DMS153 (cell line): ENCODE data around the gene PLXND1.
A peak's percentile ranks its signal among the peaks of the same experiment; 100 is the strongest.

Experiments used
- DNase-seq: peaks from one replicate; lab custom pipeline; 2025; lab: John Stamatoyannopoulos, UW

The PLXND1 gene

DNA sequence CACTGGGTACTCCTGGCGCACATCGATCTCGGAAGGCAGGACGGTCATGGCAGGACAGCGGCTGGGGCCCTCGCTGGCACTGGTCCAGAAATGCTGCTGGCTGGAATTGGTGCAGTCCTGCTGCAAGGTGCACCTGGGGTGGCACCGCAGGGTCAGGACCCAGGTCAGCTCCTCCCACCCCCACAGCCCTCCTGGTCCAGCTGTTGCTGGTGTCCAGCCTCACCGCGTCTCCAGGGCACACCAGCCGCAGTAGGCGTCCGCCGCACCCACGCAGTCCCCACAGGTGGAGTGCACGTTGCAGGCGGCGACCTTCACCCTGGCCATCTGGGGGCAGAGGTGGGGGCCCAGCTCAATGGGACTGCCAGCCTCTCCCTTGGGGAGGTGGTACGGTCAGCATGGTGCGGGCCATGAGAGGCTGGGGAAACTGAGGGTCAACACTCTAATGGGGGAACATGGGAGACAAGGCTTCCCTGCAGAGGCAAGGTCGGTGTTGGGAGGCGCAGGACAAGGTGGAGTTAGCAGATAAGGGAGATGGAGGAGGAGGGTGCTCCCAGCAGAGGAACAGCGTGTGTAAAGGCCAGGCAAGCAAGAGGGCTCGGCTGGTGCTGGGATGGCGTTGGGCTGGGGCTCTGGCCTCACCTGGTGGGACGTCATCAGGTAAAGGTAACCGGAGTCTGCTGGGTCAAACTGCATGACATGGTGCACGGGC, 20.4 kb downstream of the PLXND1 start:
- DNase-seq = no peak

DNA sequence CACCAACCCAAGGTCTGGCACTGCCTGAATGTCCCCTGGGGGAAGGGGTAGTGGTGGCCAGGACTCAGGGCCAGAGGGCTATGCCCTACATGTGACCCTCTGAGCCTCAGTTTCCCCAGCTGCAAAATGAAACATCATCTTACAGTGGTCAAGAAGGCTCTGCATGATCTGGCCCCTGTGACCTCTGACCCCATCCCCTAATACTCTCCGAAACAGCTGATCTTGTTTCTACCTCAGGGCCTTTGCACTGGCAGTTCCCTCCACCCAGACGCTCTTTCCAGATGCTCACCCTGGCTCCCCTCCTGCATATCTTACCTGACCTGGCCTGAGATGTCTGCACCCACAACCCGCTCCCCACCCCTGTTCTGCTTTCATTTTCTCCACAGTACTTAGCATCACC, 21.8 kb downstream of the PLXND1 start:
- DNase-seq = no peak

DNA sequence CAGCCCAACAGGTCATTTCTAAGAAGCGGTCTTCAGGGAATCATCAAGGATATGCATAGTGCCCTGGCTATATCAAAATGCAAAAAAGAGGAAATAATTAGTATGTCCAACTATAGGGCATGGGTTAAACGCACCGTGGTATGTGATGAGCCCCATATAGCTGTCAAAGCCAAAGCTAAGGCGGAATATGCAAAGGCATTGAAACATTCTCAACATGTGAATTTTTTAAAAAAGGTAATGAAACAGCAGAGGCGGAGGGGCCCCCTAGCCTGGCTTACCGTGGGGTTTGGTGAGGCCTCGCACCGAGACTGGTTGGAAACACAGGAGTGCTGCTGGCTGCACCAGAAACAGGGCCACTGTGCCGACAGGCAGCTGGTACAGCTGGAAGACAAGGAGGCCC, 23.2 kb downstream of the PLXND1 start:
- no peak for DNase-seq

DNA sequence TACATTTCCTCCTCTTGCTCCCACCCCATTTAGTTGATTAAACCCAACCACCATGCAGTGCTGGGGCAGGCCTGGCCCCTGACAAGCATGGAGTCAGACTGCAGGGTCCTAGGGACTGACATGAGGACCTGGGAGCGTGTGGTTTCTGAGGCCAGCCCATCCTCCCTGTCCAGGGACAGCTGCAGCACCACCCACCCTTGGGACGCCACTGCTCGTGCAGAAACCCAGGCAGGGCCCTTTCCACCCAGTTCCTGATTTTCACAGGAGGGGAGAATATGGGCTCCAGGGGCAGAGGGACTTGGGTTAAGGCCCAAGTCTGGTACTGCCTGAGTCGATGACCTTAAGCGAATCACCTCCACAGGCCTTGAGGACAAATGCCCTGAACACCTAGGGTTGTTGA, 23.7 kb downstream of the PLXND1 start:
- no peak for DNase-seq

DNA sequence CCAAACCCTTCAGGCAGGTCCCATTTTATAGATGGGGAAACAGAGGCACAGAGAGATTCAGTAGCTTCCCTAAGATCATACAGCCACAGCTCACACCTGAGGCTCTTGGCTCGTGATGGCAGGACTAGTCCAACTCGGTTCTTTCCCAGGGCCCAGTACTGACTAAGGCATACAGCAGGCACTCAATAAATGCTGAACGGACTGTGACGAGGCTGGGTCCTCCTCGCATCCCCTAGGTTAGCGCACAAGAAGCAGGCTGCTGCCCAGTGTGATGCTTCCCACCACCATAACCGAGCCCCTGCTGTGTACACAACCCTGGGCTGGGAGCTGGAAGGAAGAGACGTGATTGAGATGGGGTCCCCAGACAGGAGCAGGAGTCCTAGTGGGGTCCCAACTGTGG, 24.9 kb downstream of the PLXND1 start:
- no peak for DNase-seq

DNA sequence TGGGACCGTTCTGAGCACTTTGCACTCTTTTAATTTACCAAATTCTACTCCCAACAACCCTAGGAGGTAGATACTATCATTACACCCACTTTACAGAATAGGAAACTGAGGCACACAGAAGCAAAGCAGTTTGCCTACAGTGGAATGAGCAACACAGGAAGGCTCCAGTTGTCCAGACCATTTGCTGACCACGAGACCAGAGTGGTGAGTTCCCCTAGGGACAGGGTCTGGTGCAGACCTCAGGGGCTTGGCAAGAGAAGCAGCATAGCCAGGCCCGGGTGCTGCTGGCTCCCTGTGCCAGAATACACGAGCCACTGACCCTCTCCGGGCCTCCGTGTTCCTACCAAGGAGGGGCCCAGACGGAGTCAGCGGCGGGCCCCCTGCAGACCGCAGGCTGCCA, 26.5 kb downstream of the PLXND1 start:
- DNase-seq = no peak

DNA sequence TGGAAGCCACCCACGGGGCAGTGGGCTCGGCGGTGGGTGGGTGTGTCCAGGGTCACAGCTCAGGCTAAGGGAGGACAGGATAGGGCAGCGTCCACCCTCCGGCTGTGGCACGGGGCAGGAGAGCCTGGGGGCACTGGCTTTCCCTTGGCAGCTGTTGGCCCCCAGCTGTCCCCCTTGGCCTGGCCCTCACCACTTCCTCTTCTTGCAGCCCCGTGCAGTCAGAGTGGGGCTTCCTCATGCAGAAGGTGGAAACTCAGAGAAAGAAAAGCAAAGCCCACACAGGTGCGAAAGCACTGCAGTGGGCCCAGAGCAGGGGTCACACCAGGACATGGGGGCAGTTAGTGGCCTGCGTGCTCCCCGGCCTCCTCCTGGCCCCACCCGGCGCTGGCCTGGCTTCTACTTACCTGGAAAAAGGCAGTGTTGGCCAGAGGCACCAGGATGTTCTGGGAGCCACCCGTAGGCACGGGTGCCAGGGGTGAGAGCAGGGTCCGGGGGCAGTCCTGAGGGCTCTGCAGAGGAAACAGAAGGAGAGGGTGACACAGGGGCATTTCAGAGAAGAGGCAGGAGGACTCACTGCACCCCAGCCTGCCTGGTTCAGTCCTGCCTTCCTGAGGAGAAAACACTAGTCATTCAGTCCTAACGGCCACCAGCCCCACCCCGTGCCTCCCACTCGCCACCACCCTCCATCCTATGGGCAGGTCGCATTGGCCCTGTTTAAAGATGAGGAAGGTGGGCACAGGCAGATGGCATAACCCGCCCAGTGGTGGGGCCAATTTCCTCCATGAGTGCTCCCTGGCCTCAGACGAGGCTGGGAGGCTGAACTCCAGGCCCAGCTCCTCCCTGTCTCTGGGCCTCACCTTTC, 28.3 kb downstream of the PLXND1 start:
- DNase-seq = no peak

DNA sequence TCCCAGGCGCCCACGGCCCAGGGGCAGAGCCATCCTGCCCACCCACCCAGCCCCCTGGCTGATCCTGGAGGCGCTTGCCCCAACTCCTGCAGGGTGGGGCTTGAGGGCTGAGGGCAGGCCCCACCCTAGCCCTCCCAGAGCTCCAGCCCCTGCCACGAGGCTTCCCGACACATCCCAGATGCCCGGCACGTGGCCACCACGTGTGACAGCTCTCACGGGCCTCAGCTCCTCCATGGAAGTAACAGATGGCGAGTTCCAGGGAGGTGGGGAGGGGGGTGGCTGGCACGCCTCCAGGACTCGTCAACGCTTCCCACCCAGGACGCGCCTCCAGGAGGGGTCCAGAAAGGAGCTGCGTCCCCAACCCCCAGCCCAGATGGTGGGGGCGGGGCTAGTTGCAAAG, 29.1 kb downstream of the PLXND1 start:
- peak; percentile 72 for DNase-seq

DNA sequence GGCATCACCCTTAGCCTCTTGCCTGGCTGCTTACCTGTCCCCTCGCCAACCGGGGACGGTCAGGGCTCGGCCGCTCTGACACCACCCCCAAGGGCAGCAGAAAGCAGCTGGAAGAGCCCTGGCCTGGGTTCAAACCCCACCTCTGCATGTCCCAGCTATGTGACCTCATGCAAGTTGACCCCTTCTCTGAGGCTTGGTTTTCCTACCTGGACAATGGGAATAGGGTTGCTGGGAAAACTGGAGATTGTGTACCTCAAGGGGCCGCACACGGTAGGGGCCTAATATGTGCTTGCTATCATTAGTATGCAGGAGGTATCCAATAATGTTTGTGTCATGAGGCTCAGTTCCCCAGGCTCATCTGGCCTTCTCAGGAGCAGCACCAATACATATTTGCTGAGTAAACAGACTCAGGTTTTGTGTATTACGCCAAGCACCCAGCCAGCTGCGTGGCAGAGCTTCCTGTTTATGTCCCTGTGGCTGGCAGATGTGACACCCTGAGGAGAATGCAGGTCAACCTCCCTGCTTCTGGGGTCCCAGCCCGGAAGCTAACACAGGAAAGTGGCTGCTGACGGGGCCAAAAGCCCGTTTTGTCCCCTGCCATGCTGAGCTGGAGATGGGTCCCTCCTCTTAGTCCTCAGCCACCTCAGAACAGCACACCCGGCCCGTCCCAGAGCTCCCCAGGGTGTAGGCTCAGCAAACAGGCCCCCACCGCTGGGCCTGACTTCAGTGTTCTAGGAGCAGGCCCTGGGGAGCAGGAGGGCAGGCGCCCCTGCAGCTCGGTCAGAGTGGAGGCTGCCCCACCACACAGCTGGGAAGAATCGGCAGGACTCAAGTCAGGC, 29.7 kb downstream of the PLXND1 start:
- peak; percentile 93 for DNase-seq

DNA sequence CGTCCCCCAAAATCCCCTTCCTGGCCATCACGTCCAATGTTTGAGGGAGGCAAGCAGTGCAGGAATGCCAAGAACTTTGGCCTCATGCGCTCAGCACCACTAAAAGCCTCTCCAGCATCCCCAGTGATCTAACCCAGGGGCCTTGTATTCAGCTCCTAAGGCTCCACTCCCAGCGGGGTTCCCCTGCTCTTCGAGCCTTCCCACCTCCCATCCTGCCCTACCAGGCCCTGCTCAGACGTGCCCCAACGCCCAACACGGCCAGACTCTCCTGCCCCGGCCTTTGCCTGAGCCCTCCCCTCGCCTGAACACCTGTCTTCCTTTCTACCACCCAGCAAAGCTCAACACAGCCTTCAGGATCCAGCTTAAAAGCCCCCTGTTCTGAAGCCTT, 30.5 kb downstream of the PLXND1 start:
- no peak for DNase-seq

DNA sequence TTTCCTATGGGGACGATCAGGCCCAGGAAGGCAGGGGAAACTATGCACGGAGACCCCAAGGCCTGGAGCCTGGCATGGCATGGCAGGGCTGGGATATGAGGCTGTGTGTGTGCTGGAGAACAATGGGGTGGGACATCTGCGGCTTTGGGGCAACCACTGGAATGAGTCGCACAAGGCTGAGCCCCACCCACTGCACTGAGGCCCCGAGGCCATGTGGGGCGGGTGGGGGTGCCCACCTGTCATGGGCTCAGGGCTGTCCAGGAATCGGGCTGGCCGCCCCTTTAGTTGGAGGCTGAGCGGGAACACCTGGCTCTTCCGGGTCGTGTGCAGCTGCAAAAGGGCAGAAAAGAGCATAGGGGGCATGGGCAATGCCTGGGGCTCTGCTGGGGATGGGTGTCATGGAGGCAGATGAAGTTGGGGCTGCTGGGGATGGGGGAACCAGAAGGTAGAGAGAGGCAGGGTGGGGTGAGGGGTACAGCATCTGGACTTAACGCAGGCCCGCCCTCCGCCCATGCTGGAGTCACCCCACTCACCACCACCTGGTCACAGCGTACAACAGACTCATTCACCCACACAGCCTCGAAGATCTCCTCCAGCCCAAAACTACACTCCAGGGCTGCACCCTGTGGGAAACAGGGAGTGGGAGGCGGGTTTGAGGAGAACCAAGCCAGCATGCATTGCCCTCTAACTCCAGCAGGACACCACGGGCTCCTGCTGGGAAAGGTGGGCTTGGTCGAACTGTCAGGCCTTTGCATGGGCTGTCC, 31.1 kb downstream of the PLXND1 start:
- no peak for DNase-seq

DNA sequence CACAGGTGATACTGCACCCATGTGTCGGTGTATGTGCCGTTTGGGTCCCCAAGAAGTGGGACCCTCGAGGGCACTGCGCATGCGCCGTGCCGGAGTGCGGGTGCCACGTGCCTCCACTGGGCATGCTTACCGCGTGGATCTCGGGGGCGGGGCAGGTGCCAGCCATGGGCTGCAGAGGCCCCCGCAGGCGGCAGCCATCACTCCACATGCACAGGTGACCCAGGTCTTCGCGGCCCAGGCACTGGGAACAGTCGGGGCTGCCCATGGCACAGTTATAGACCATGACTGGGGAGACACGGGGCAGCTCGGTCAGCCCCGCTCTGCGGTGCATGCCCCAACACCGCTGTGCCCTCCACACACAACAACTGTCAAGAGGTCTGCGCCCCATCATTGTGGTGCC, 32.3 kb downstream of the PLXND1 start:
- DNase-seq = no peak

DNA sequence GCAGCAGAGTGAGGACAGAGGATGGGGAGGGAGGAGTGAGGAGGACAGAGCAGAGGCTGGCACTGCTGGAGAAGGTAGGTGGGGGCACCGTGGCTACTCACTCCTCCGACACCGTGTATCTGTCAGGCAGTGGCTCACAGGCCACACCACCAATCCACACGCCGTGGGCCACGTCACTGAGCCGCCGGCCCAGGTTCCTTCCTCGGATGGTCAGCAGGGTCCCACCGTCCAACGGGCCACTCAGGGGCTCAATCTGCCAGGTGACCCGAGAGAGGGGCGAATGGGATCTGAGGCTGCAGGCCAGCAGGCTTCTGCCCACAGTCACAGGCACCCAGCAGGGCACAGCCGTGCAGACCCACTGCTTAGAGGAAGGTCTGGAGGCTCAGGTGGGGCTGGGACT, 33.0 kb downstream of the PLXND1 start:
- DNase-seq = no peak

DNA sequence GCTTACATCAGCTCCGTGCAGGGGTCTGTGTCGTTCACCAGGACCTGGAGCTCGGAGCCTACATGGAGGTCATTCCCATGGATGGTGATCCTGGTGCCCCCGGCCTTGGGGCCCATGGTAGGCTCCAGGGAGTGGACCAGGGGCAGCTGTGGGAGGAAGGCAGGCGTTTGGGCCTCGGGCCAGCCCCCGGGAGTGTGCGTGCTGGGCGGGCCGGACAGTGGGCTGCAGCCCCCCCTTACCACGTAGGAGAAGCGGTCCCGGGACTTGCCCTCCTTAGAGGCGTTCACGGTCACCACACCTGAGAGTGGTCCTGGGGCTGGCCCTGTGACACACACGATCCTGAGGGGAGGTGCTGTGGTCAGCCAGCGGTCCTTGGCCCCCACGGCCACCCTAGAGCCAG, 33.9 kb downstream of the PLXND1 start:
- no peak for DNase-seq

DNA sequence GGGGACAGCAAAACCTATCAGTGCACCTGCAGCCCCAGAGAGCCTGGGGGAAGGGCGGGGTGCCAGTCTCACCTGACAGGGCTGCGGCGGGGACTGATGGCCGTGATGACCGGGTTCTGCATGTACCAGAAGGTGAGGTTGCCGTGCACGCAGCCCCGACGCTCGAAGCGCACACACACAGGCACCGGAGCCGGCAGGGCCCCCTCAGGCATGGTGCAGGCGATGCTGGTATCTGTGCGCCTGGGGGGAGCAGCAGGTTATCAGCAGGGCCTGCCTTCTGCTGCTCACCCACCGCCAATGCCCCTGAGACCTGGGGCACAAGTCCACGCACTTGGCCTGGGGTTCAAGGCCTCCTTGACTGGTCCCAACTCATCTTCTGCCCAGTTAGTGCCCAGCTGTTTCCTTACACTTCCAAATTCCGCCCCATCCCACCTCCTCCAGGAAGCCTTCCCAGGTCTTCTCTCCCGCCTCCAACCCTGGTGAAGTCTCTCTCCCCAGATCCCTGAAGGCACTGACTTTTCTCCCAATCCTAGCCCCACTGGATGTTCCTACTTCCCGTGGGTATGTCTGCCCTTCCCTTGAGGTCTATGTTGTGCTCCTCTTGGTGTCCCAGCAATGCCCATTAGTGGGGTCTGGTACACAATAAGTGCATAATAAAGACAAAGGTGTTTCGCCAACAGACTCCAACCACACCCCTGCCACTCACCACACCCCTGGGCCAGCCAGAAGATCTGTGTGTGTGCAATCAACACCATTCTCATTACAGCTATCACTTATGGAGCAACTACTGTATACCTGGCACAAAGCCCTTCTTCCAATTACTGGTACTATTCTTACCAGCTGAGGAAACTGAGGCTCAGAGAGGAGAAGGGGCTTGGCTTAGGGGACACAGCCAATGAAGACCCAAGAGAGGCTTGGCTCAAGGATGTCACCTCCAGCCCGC, 34.6 kb downstream of the PLXND1 start:
- DNase-seq = no peak

DNA sequence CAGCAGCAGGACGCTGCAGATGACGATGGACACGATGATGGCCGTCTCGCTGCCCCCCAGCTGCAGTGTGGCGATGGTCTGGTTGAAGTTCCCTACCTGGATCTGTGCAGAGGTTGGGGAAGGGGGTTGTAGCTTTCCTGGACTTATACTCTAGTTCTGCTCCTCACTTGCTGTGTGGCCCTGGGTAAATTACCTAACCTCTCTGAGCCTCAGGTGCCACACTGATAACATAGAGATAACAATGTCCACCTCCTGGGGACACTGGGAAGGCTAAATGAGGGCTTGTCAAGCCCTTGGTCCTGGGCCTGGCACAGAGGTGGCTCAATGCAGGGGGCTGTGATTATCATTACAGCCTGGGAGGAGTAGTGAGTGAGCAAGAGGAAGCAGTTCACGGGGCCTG, 36.6 kb downstream of the PLXND1 start:
- no peak for DNase-seq

DNA sequence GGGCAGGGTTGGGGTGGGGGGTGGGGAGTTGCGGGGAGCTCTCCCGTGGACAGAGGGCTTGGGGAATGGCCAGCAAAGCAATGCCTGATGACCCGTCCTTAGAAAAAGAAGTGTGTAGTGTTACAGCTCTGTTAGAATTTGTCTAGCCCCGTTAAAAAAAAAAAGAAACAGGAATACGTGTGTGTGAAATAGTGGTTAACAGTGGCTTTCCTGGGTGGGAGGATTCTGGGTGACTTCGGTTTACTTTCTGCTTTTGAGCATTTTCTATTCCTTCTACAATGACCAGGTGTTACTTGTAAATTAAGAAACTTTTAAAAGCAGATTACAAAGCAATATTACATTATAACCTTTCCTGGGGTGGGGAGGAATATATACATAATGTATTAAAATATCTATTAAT, 38.5 kb downstream of the PLXND1 start:
- DNase-seq = no peak

DNA sequence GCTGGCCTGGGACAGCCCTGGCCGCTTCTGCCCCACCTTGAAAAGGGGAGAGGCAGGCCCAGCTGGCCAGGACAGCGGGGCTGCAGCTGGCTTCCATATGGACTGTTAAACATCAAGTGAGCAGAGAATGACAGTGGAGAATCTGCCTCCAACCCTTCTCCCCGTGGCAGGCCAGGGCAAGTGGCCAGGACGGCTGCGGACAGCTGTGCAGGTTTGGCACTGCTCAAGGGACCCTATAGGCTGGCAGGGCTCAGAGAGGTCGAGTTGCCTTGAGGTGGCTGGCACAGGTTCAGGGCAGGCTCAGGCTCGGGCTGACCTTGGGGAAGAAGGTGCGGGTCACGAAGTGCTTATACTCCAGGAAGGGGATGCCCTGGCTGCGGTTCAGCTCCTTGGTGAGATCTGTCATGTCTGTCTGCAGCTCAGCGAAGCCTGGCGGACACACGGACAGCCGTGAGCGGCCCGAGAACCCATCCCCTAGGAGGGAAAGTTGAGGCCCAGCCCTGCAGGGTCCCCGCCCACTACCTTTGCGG, 39.2 kb downstream of the PLXND1 start:
- no peak for DNase-seq

DNA sequence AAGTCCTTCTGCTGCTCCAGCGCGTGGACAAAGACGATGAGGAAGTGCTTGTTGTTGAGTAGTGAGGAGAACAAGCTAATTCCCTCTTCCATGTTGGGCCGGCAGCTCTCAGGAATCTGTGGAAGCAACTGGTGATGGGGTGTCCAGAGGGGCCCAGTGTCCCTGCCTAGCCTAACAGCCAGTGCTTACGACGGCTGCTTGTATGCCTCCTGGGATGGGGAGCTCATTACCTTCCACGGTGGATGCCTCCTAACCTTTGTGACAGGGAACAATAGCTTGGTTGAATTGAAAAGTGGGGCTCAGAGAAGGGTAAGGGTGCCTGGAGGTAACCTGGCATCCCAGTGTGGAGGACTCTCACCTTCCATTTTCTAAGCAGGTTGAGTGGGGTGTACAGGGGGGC, 40.6 kb downstream of the PLXND1 start:
- no peak for DNase-seq

DNA sequence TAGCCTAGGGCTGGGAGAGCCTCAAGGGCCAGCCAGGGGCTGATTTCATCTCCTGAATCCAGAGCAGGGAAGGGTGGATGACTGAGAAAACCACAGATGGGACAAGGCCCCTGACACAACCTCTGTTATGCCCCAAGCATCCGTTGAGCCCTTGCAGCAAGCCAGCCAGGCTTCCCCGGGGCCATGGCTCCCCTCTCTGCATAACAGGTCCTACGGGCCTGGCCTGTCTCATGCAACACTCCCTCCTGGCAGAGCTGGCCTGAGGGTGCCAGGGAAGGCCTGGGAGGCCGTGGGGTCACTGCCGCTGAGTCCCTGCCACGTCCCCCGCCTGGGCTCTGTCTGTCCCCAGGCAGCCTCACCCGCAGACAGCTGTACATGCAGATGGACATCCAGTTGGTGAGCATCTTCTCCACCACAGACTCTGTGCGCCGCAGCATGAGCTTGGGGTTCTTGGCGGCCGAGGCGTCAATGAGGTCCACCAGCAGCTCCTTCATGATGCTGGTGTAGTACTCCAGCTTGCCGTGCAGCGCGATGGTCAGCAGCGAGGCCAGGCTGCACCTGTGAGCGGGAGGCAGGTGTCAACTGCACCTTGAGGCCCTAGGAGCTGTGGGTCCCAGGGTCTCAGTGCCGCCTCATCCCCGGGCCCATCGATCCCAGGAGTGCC, 41.4 kb downstream of the PLXND1 start:
- no peak for DNase-seq
